Measurements from ENCODE around the gene TAF4B.
"Not testable (repeated sequence)": the region's sequence is repeated elsewhere in the genome, so short reads cannot be mapped to it uniquely, and the experiment has no call there.

The TAF4B gene

GRCh38 chr18:26237363-26237762 is 11.1 kb downstream of the TAF4B start:
- DNase-seq = not testable (repeated sequence)

- DNase-seq = not testable (repeated sequence)
Measured at GRCh38 chr18:26238718-26239117, 12.5 kb downstream of the TAF4B start.

GRCh38 chr18:26242392-26242791 is 16.1 kb downstream of the TAF4B start:
- not testable (repeated sequence) for DNase-seq

GRCh38 chr18:26245434-26245833 is 19.2 kb downstream of the TAF4B start:
- DNase-seq = not testable (repeated sequence)

- DNase-seq = no peak
Measured at GRCh38 chr18:26252411-26252810, 26.2 kb downstream of the TAF4B start.

- DNase-seq = not testable (repeated sequence)
Measured at GRCh38 chr18:26254808-26255207, 28.6 kb downstream of the TAF4B start.

- no peak for DNase-seq
Measured at GRCh38 chr18:26255695-26256622, 29.7 kb downstream of the TAF4B start.

GRCh38 chr18:26258711-26259110 is 32.5 kb downstream of the TAF4B start:
- no peak for DNase-seq

- DNase-seq = not testable (repeated sequence)
Measured at GRCh38 chr18:26259416-26259815, 33.2 kb downstream of the TAF4B start.

- no peak for DNase-seq
Measured at GRCh38 chr18:26262156-26262555, 35.9 kb downstream of the TAF4B start.

GRCh38 chr18:26267357-26267930 is 41.2 kb downstream of the TAF4B start:
- DNase-seq = no peak

- DNase-seq = no peak
Measured at GRCh38 chr18:26268454-26268853, 42.2 kb downstream of the TAF4B start.

GRCh38 chr18:26271917-26272549 is 45.8 kb downstream of the TAF4B start:
- no peak for DNase-seq

- DNase-seq = no peak
Measured at GRCh38 chr18:26277374-26277773, 51.1 kb downstream of the TAF4B start.

- no peak for DNase-seq
Measured at GRCh38 chr18:26279428-26279827, 53.2 kb downstream of the TAF4B start.

- no peak for DNase-seq
Measured at GRCh38 chr18:26286008-26286407, 59.8 kb downstream of the TAF4B start.

GRCh38 chr18:26287644-26288043 is 61.4 kb downstream of the TAF4B start:
- no peak for DNase-seq

GRCh38 chr18:26290385-26290784 is 64.1 kb downstream of the TAF4B start:
- DNase-seq = no peak

GRCh38 chr18:26293982-26294381 is 67.7 kb downstream of the TAF4B start:
- DNase-seq = no peak

- DNase-seq = no peak
Measured at GRCh38 chr18:26298107-26298506, 71.9 kb downstream of the TAF4B start.

GRCh38 chr18:26301681-26302080 is 75.4 kb downstream of the TAF4B start:
- DNase-seq = no peak

- not testable (repeated sequence) for DNase-seq
Measured at GRCh38 chr18:26303222-26303621, 77.0 kb downstream of the TAF4B start.

GRCh38 chr18:26304511-26304910 is 78.3 kb downstream of the TAF4B start:
- no peak for DNase-seq
